GM12875 (cell line): ENCODE measurements around the gene BASP1.

ENCODE experiments used
- H3K4me3 ChIP-seq: one replicate; pipeline ENCODE4 v1.5.1; 2011; ENCODE audit warnings: low read depth, low read length, control low read depth
- CTCF ChIP-seq: IDR thresholded peaks from 2 replicates; pipeline ENCODE4 v1.5.1; 2011; ENCODE audit warnings: low read depth, mild to moderate bottlenecking, control low read depth, inconsistent platforms, low read length, moderate library complexity, borderline replicate concordance; ENCODE audit not compliant: insufficient read depth

BASP1 gene

GRCh38 chr5:17228821-17229291, 11.4 kb downstream of the BASP1 start:
- H3K4me3 ChIP-seq, result peak overlapping the region; percentile 8
- no peak for TF ChIP-seq CTCF

- no peak for TF ChIP-seq CTCF
- H3K4me3 ChIP-seq, result no peak overlapping the region
These were observed 11.9 kb downstream of the BASP1 start for GRCh38 chr5:17229313-17229712.

GRCh38 chr5:17230191-17230590, 12.8 kb downstream of the BASP1 start:
- H3K4me3 ChIP-seq, result no peak overlapping the region
- TF ChIP-seq CTCF, result no peak

- no peak overlapping the region for H3K4me3 ChIP-seq
- TF ChIP-seq CTCF, result no peak
These were observed 13.5 kb downstream of the BASP1 start for GRCh38 chr5:17230808-17231525.

GRCh38 chr5:17232405-17232804, 15.0 kb downstream of the BASP1 start:
- H3K4me3 ChIP-seq, result no peak overlapping the region
- no peak for TF ChIP-seq CTCF

GRCh38 chr5:17233488-17233887, 16.1 kb downstream of the BASP1 start:
- no peak for TF ChIP-seq CTCF
- H3K4me3 ChIP-seq, result no peak overlapping the region

GRCh38 chr5:17234374-17234773, 16.9 kb downstream of the BASP1 start:
- H3K4me3 ChIP-seq, result no peak overlapping the region
- no peak for TF ChIP-seq CTCF
